ENCODE results near the gene U2AF2. TPM values are rescaled to one million over a fixed set of nuclear protein-coding genes. Genes with fewer than 3 reads are reported as not detected.

Gene U2AF2
- polyA plus RNA-seq (2011; rRNA removed): 90.7 and 130 TPM in 2 replicates
- 74.9 and 119 TPM in 2 replicates for polyA minus RNA-seq (2011; rRNA and poly(A)+ RNA removed)

DNA sequence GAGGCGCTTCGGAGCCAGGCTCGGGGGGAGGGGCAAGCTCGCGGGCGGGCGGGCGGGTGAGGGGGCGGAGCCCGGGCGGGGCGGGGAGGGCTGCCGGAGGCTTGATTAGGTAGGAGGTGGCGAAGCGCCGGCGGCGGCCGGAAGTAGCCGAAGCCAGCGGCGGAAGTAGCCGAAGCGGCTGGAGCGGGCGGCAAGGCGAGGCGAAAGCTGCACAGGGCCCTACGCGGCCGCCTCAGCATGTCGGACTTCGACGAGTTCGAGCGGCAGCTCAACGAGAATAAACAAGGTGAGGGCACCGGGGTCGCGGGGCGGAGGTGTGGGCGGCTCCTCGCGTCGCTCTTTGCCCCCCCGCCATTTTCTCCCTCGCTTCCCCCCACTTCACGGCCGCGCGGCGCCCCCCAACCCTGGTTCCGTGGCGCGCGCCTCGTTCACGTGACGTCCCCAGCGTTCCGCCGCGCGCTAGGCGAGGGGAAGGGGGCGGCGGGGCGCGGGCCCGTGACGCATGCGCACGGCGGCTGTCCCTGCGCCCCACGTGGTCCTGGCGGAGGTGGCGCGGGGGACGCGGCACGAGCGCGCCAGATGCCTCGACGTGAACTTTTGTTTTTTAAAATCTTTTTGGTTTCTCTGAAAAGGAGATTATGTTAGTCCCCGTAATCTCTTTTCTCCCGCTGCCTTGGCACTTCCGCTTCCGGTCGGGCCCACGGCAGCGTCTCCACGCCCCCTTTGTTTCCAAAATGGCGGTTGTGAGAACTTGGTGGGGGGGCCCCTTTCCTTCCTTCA is at the start of gene U2AF2:
Gene U2AF2 (plus strand): TSS at position 168 of the 780 bp plus-strand sequence. CDS start 70 bp downstream, at position 238.
- Histone ChIP-seq H3K27me3 (ENCODE audit: control insufficient read depth, insufficient read depth, low read length) (no peaks in the 10 kb centered on the region), H3K9me3 (ENCODE audit: control insufficient read depth, insufficient read depth, low read length) (no peaks in the 10 kb centered on the region; the same call in 1 of the 2 replicates), H3K4me3 (ENCODE audit: low read depth, low read length) (peak within 1 kb of the TSS; percentile 93), H3K27ac (ENCODE audit: low read depth, low read length) (peak within 1 kb of the TSS; percentile 99)
- ChIA-PET CTCF (interaction anchor here (0.6 to 1.6 kb wide), 12 partner anchors 9 to 512 kb away, joined by 3 to 20 read pairs (median 4); no protein-coding TSS in a partner anchor), POLR2A (interaction anchor here (0.7 to 1.4 kb wide), 8 partner anchors 18 to 396 kb away, joined by 3 to 8 read pairs (median 4); partner anchors contain the start of genes FIZ1, ISOC2, PPP6R1 and ZNF784)
- TF ChIP-seq, protein P1, sequence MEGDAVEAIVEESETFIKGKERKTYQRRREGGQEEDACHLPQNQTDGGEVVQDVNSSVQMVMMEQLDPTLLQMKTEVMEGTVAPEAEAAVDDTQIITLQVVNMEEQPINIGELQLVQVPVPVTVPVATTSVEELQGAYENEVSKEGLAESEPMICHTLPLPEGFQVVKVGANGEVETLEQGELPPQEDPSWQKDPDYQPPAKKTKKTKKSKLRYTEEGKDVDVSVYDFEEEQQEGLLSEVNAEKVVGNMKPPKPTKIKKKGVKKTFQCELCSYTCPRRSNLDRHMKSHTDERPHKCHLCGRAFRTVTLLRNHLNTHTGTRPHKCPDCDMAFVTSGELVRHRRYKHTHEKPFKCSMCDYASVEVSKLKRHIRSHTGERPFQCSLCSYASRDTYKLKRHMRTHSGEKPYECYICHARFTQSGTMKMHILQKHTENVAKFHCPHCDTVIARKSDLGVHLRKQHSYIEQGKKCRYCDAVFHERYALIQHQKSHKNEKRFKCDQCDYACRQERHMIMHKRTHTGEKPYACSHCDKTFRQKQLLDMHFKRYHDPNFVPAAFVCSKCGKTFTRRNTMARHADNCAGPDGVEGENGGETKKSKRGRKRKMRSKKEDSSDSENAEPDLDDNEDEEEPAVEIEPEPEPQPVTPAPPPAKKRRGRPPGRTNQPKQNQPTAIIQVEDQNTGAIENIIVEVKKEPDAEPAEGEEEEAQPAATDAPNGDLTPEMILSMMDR (IDR thresholded peaks at IDR 0.05; ENCODE audit: low read depth, low read length): no peak
- peak; percentile 84 for DNase-seq (ENCODE audit: low read depth, low spot score)

DNA sequence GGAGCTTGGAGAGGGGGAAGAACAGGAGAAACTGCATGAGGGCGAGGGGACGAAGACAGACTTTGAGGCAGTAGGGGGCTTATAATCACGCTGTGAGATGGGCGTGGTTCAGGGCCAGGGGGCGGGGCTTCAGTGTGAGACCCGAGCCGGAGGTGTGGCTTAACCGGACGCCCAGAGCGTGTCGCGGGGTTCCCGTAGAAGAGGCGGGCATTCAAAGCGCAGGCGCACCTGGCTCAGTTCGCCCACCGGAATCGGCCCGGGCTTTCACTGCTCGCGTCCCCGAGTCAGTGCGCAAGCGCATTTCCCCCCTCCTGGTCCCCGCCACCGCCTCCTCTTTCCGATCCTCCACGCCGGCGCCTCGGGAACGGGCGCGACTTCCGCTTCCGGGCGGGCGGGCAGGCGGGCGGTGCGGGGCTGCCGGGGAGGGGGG is 49.6 kb upstream of the U2AF2 start:
- Histone ChIP-seq H3K27ac (ENCODE audit: low read depth, low read length) (peak overlapping the region; percentile 88), H3K4me3 (ENCODE audit: low read depth, low read length) (peak overlapping the region; percentile 73), H3K9me3 (ENCODE audit: control insufficient read depth, insufficient read depth, low read length) (peaks cover 18% of the 10 kb centered on the region), H3K27me3 (ENCODE audit: control insufficient read depth, insufficient read depth, low read length) (no peaks in the 10 kb centered on the region)
- POLR2A ChIA-PET: interaction anchor here (0.6 to 1.2 kb wide), 7 partner anchors 21 to 120 kb away, joined by 3 to 5 read pairs (median 4); partner anchors contain the start of gene NAT14
- TF ChIP-seq, protein P1 (IDR thresholded peaks at IDR 0.05; ENCODE audit: low read depth, low read length): no peak
- CTCF ChIA-PET: interaction anchor here (0.7 to 3.8 kb wide), 12 partner anchors 15 to 187 kb away, joined by 3 to 29 read pairs (median 8); no protein-coding TSS in a partner anchor
- peak; percentile 94 for DNase-seq (ENCODE audit: low read depth, low spot score)

DNA sequence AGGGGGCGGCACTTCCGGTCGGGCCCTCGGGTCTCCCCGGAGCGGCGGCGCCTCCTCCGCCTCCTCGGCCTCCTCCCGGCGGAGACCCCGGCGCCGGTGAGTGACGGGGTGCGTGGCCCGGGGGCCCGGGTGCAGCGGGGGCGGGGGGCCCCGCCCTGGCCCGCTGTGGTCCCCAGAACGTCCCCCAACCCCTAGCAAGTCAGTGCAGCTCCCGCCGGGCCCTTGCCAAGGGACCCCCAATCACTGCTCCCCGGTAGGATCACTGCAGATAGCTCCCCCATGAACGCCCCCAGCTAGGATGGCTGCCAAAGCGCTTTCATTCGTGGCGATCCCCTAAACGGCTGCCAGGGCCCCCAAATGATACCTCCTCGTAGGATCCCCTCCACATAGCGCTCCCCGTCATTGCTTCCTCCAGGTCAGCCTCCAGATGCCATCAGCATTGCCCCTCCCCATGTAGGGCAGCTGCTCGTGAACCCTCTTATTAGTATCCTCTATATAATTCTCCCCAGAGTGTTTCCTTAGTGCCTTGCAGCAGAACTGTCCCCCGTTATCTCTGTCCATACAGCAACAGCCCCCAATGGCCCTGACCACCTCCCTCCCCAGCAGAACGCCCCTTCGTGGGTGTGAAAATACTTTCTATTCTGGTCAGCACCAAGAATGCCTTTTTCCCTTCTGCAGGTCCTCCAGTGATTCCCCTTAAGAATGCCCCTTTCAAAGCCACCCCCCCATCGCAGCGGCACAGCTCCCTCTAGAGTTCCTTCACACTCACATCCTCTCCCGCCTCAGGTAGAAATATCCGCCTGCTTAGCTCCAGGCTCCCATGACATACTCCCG is 49.0 kb upstream of the U2AF2 start, which contains the start of gene ZNF865:
Gene ZNF865 (plus strand): TSS at position 11 of the 834 bp plus-strand sequence. CDS start 7,972 bp downstream, outside the sequence.
- POLR2A ChIA-PET: interaction anchor here (0.9 to 1.2 kb wide), 4 partner anchors 19 to 144 kb away, joined by 3 to 4 read pairs (median 4); partner anchors contain the start of genes ISOC2 and ZNF784
- TF ChIP-seq, protein P1 (IDR thresholded peaks at IDR 0.05; ENCODE audit: low read depth, low read length): peak; percentile 92
- Histone ChIP-seq H3K27ac (ENCODE audit: low read depth, low read length) (peak within 1 kb of the TSS; percentile 89), H3K9me3 (ENCODE audit: control insufficient read depth, insufficient read depth, low read length) (peaks cover 18% of the 10 kb centered on the region), H3K4me3 (ENCODE audit: low read depth, low read length) (peak within 1 kb of the TSS; percentile 73), H3K27me3 (ENCODE audit: control insufficient read depth, insufficient read depth, low read length) (no peaks in the 10 kb centered on the region)
- CTCF ChIA-PET: interaction anchor here (0.5 to 3.8 kb wide), 25 partner anchors 10 to 465 kb away, joined by 3 to 29 read pairs (median 5); partner anchors contain the start of gene ZNF784
- DNase-seq (ENCODE audit: low read depth, low spot score): peak; percentile 67

DNA sequence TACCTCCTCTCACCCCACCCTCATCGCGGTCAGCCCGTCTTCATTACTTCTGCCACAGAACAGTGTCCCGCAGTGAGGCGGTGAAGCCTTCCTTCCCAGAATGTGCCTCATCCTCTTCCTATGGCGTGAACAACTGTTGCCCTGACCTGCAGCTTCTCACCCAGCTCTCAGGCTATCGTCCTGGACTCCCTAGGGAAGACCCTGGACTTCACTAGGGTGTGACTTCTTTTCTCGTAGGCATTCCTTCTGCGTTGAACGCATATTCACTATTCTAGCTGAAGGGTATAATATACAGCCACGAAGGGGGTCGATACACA is 48.4 kb upstream of the U2AF2 start:
- H3K27me3 ChIP-seq (ENCODE audit: control insufficient read depth, insufficient read depth, low read length): no peaks in the 10 kb centered on the region
- ChIA-PET CTCF (interaction anchor here (0.5 to 3.8 kb wide), 25 partner anchors 9 to 466 kb away, joined by 3 to 29 read pairs (median 5); partner anchors contain the start of gene ZNF784), POLR2A (interaction anchor here (1.0 to 1.2 kb wide), 3 partner anchors 18 to 145 kb away, joined by 3 to 4 read pairs (median 4); partner anchors contain the start of genes ISOC2 and ZNF784)
- no peak for DNase-seq (ENCODE audit: low read depth, low spot score)
- H3K4me3 ChIP-seq (ENCODE audit: low read depth, low read length): peak overlapping the region; percentile 73
- peaks cover 18% of the 10 kb centered on the region for H3K9me3 ChIP-seq (ENCODE audit: control insufficient read depth, insufficient read depth, low read length)
- no peak overlapping the region for H3K27ac ChIP-seq (ENCODE audit: low read depth, low read length)
- TF ChIP-seq, protein P1 (IDR thresholded peaks at IDR 0.05; ENCODE audit: low read depth, low read length): no peak
